GM18519 (cell line): ENCODE measurements around the gene ZNF208.
"Not testable (repeated sequence)": the region's sequence is repeated elsewhere in the genome, so short reads cannot be mapped to it uniquely, and the experiment has no call there.

Experiments
- ATAC-seq: cut with Tn5 transposase; IDR thresholded peaks from one replicate; pipeline ENCODE4 v1.9.1; 2021; ENCODE audit warnings: mild to moderate bottlenecking, moderate library complexity; ENCODE audit not compliant: unreplicated experiment, low FRiP score

The ZNF208 gene

GRCh38 chr19:22010437-22011143, at the start of gene ZNF208:
TSS of gene ZNF208 (minus strand) at chr19:22010943. CDS start at chr19:22010794, 149 bp downstream.
- not testable (repeated sequence) for ATAC-seq

- ATAC-seq: no peak
Measured at GRCh38 chr19:22052644-22053013, 41.9 kb upstream of the ZNF208 start.

- ATAC-seq: not testable (repeated sequence)
Measured at GRCh38 chr19:22041151-22041550, 30.4 kb upstream of the ZNF208 start.

- no peak for ATAC-seq
Measured at GRCh38 chr19:22030680-22031079, 19.9 kb upstream of the ZNF208 start.

GRCh38 chr19:22026687-22027086, 15.9 kb upstream of the ZNF208 start:
- no peak for ATAC-seq

GRCh38 chr19:22025539-22025938, 14.8 kb upstream of the ZNF208 start:
- ATAC-seq: not testable (repeated sequence)

GRCh38 chr19:21970466-21970865, 40.3 kb downstream of the ZNF208 start:
- ATAC-seq: no peak

GRCh38 chr19:21947775-21948174, 63.0 kb downstream of the ZNF208 start:
- ATAC-seq: no peak

GRCh38 chr19:21940684-21941083, 70.1 kb downstream of the ZNF208 start:
- ATAC-seq: no peak

GRCh38 chr19:21934593-21934992, 76.2 kb downstream of the ZNF208 start:
- ATAC-seq: no peak

- ATAC-seq: no peak
Measured at GRCh38 chr19:21934131-21934530, 76.6 kb downstream of the ZNF208 start.

GRCh38 chr19:21922276-21922675, 88.5 kb downstream of the ZNF208 start:
- ATAC-seq: no peak

- no peak for ATAC-seq
Measured at GRCh38 chr19:21921691-21922180, 89.0 kb downstream of the ZNF208 start.

- no peak for ATAC-seq
Measured at GRCh38 chr19:21915411-21915810, 95.3 kb downstream of the ZNF208 start.

- ATAC-seq: no peak
Measured at GRCh38 chr19:21912654-21913053, 98.1 kb downstream of the ZNF208 start.

GRCh38 chr19:21910318-21910717, 100.4 kb downstream of the ZNF208 start:
- ATAC-seq: no peak

- ATAC-seq: no peak
Measured at GRCh38 chr19:21908066-21908465, 102.7 kb downstream of the ZNF208 start.

- ATAC-seq: no peak
Measured at GRCh38 chr19:21907516-21907915, 103.2 kb downstream of the ZNF208 start.

- ATAC-seq: no peak
Measured at GRCh38 chr19:21902571-21902970, 108.2 kb downstream of the ZNF208 start.

GRCh38 chr19:21901861-21902260, 108.9 kb downstream of the ZNF208 start:
- ATAC-seq: no peak

- no peak for ATAC-seq
Measured at GRCh38 chr19:21900401-21900800, 110.3 kb downstream of the ZNF208 start.

- ATAC-seq: no peak
Measured at GRCh38 chr19:21891086-21891485, 119.7 kb downstream of the ZNF208 start.
